Activated CD4-positive, alpha-beta T cell treated with anti-CD3 and anti-CD28 coated beads, Interleukin-2, amount 50 U/mL, for 16 hours (primary cell): ENCODE results near the gene CHCHD6.

Experiments
- DNase-seq: peaks from one replicate; pipeline ENCODE4 v3.0.0-alpha.2; 2020

Gene CHCHD6

DNA sequence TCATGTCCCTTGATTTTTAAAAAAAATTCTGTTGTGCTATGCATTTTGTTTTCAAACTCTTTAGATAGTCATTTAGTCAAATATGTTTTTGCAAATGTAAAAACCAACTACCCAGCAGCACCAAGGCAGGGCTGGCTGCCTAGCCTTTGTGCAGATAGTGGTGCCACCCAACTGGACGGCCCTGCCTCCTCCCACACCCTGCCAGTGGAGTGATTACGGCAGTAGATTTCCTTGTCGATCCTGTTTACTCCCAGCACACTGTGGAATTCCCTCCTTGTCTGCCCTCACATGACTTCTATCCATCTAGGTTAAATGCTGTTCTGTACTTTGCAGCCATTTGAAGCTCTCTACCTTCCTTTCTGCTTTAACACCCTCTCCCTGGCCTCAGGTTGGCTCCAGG is 199.5 kb downstream of the CHCHD6 start:
- DNase-seq = no peak

GRCh38 chr3:126907557-126907956 is 203.5 kb downstream of the CHCHD6 start:
- DNase-seq = no peak

GRCh38 chr3:126908752-126909275 is 204.8 kb downstream of the CHCHD6 start:
- DNase-seq = peak; percentile 34

DNA sequence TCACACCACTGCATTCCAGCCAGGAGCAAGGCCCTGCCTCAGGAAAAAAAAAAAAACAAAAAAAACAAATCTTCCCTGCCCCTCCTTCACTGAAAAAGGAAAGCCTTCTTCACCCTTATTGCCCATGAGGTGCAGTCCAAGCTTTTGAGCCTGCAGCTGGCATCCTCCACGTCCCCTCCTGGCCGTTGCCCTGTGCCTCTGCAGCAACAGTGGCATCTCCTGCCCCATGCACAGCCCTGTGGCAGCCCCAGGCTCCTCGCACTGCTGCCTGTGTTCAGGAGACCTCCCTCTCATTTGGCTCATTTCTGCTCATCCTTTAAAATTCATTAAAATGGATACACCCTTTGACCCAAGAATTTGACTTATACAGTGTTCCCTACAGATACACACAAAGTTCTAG is 206.2 kb downstream of the CHCHD6 start:
- DNase-seq = no peak

DNA sequence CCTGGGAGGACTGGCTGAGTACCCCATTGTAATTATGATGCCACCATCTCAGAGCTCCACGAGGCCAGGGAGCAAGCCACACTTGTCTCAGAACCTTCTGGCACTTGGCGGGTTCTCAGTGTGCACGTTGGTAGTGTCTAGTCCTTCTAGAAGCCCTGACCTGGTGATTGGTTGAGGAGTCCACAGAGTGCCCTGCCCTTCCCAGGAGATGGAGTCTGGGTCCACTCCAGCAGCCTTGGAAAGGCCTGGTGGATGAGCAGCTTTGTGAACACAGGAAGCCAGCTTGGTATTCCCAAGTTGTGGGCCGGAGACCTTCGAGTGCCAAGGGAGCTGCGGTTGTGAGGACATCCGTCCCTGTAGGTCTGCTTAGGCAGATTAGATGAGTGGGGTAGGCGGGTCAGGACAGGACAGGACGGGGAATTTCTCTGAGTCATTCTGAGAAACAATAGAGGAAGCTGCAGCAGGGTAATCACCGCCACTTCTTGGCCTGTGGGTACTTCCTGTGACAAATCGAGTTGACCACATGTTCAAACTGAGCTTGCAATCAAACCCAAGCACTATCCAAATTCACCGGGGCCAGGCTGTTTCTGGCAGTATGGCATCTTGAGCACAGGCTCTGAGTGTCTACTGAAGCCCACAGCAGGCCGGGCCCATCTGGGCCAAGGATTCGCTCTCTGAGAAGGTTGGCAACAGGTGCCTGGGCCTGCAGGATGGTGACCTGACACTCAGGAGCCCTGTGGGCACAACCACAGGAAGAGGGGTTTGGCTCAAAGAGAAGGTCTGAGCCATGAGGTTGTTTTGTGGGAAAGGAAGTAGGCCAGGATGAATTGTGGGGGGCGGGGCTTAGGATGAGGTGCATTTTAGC is 207.4 kb downstream of the CHCHD6 start:
- DNase-seq = peak; percentile 95

GRCh38 chr3:126912027-126912422 is 208.0 kb downstream of the CHCHD6 start:
- no peak for DNase-seq

DNA sequence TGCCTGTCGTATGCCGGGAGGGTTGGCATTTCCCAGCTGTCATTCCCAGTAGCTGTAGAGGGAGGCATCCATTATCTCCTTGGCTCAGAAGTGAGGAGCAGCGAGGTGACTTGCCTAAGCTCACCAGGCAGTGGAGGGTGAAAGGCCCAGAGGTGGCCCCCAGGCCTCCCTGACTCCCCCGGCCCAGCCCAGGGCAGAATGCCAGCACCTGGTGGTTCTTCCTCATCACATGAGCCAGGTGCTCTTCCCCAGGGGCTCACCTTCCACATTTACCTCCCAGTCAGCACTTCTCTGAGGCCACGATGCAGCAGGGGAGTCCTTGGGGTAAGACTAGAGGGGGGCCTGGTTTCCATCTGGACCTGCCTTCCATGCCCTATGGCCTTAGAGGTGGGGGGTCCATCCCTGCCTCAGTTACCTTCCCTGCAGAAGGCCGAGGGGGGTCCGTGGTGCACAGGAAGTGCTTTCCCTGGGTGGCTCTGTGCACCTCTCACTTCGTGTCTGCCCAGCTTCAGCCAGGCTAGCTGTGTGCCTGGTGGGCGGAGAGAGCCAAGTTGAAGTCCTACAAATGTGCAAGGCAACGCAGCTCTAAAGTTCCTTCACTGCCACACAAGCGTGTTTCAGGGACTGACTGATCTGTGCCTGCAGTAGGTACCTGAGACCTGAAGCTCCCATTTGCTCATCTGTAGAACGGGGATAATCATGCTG is 208.6 kb downstream of the CHCHD6 start:
- no peak for DNase-seq

- DNase-seq = no peak
Measured at GRCh38 chr3:126913524-126913923, 209.5 kb downstream of the CHCHD6 start.

- no peak for DNase-seq
Measured at GRCh38 chr3:126914226-126914625, 210.2 kb downstream of the CHCHD6 start.

- DNase-seq = no peak
Measured at GRCh38 chr3:126915015-126915414, 211.0 kb downstream of the CHCHD6 start.

GRCh38 chr3:126916546-126916945 is 212.5 kb downstream of the CHCHD6 start:
- no peak for DNase-seq

DNA sequence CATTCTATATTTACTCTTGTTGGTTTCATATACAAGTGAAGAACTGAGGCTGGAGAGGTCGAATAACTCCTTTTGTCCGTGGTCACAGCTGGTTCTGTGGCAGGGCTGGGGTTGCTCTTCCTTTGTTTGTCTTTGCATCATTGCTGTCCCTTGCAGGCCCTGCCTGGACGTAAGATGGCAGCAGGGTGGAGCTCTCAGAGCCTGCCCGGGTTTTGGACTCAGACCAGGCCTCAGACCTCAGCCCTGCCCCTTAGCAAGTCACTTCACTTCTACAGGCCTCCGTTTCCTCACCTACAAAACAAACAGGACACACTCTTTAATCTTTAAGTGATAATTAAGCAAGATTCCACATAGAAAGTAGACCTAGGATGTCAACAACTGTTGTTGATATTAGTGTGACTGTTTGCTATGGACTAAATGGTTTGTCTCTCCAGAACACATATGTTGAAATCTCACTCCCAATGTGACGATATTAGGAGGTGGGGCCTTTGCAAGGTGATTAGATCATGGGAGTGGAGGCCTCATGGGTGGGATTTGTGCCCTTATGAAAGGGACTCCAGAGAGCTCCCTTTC is 213.3 kb downstream of the CHCHD6 start:
- DNase-seq = no peak

- no peak for DNase-seq
Measured at GRCh38 chr3:126918355-126918821, 214.3 kb downstream of the CHCHD6 start.

DNA sequence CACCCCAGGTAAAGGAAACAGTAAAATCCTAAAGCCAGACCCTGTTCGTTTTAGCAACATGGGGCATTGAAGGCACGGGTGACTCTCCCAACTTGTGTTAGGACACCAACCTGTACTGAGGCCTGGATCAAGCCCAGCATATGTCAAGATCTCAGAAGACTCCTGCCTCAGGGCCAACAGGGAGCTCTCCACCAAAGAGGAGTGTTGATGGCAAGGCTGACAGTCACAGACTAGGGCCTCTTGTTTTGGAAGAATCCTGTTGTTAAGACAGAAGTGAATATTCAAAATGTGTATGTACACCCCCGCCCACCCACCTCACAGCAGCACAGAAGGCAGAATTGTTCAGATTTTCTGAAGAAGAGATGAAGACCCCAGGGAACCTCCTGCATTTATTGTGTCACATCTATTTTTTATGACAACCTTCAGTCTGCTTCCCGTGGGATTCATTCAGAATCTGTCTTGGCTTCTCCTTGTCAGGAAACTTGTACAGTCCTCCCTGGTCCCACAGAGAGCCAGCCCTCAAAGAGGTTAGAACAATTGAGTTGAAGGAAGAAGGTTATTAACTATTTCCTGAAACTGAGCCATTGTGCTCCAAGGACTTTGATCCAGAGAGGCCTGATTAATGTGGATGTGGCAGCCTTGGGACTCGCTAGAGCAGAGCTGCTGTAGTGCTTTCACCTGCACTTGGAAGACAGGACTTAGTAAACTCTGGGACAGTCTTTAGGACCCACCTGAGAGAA is 217.2 kb downstream of the CHCHD6 start:
- no peak for DNase-seq

DNA sequence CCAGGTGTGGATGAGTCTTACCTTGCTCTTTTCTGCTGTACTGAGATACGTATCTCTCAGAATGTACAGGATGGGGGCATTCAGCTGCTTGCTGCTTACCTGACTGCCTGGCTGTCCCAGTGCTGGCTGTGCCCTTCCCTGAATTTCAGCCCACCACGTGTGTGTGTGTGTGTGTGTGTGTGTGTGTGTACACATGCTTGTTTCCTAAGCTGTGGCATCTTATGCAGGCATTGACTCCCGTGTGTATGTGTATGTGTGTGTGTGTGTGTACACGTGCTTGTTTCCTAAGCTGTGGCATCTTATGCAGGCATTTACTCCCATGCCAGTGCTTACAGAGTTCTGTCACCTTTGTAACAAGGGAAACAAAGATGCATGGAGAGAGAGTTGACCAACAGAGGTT is 218.4 kb downstream of the CHCHD6 start:
- no peak for DNase-seq

DNA sequence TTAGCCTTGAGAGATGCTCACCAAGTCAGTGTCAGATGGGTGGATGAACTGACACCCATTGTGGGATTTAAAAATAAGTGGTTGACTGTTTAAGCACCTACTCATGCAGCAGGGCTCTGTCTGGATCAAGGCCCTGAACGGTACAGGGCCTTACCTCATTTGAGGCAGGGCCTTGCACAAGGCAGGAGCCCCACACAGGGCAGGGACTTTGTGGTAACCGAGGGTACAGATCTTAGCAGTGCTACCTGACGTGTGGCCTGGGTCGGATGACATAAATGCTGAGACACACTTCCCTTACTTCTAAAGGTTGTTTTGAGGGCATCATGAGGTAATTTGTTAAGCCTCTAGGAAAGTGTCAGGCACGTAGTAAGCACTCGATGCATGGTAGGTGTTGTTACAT is 219.4 kb downstream of the CHCHD6 start:
- peak; percentile 47 for DNase-seq

GRCh38 chr3:126923895-126924294 is 219.9 kb downstream of the CHCHD6 start:
- DNase-seq = no peak

DNA sequence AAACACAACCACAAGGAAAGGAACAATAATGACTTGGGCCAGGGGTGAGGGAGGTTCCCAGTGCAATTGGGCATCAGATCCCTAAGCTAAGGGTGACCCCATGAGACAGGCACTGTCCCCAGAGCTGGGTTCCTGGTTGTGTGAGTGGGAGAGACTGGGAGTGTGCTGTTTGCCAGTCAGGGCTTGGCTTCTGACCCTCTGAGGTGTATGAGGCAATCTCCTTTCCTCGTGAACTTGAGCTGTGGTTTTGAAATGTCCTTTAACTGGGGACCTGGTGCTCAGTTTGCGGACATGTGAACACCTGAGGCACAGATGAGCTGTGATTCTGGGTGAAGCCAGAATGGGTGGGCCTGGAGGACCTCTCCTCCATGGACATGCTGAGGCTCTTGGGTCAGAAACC is 220.4 kb downstream of the CHCHD6 start:
- no peak for DNase-seq

DNA sequence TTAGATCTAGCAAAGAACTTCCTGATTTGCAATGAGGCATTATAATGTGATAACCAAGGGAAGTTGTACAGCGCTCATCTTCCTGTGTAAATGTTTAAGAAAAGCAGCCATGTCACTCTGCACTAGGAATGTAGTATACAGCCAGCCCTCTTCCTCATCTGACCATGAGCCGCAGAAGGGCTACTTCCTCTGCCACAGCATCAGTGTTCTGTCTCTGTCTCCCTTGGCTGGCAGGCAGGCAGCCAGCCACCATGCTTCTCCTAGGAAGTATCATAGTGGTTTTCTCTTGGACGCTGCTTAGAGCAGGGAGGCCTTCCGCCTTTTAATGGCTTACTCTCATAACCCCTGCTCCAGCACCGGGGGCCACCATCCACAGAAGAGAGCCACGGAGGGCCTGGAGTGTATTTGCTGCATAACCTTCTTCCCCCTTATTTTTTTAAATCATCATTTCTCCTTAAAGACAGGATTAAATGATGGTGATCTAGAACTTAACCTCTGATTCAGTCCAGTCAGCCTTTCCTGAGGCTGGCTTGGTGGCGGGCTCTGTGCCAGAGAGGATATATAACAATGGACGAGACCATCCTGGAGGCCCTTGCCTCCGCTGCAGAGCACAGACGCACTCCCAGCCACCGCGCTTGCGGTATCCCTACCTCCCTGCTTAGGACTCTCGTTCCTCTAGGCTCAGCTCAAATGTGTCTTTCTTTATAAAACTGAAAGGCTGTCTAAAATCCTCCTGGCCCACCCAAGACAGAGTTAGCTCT is 221.6 kb downstream of the CHCHD6 start:
- no peak for DNase-seq

GRCh38 chr3:126926684-126927400 is 222.8 kb downstream of the CHCHD6 start:
- no peak for DNase-seq

- no peak for DNase-seq
Measured at GRCh38 chr3:126927401-126927750, 223.3 kb downstream of the CHCHD6 start.

GRCh38 chr3:126927846-126928245 is 223.8 kb downstream of the CHCHD6 start:
- DNase-seq = no peak
